Measurements from ENCODE around the gene SLC35A3.

DNA sequence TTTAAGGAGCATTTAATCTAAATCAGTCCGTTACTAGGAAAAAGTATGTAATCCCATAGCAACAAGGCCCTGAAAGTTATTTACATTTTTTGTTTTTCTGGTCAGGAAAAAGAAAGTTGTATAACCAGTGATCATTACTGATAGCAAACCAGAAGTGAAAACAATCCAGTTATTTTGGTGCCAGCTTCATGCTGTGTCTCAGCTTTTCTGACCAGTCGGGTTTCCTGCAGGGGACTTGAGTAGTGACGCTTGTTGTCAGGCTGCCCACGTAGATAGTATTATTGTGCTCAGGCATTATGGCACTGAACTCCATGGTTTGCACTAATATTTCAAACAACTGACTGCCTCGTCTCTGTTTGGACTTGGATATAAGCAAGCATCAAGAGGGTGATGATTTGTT, 107.7 kb downstream of the SLC35A3 start:
- TF ChIP-seq RAD21 (CRISPR knock-in tag; conservative IDR thresholded peaks at IDR 0.05 in 1 of 2, IDR thresholded peaks at IDR 0.05 in 1 of 2): no peak
- no peak for TF ChIP-seq YY1 (IDR thresholded peaks at IDR 0.05; ENCODE audit: borderline replicate concordance in 1 of 3, control insufficient read depth in 1 of 3, extremely low read depth in 1 of 3, insufficient read depth in 3 of 3, insufficient read length in 1 of 3, insufficient replicate concordance in 2 of 3, low read depth in 1 of 3, low read length in 2 of 3)
- TF ChIP-seq PHB2 (IDR thresholded peaks at IDR 0.05; ENCODE audit: low read depth): no peak
- TF ChIP-seq, protein P1, sequence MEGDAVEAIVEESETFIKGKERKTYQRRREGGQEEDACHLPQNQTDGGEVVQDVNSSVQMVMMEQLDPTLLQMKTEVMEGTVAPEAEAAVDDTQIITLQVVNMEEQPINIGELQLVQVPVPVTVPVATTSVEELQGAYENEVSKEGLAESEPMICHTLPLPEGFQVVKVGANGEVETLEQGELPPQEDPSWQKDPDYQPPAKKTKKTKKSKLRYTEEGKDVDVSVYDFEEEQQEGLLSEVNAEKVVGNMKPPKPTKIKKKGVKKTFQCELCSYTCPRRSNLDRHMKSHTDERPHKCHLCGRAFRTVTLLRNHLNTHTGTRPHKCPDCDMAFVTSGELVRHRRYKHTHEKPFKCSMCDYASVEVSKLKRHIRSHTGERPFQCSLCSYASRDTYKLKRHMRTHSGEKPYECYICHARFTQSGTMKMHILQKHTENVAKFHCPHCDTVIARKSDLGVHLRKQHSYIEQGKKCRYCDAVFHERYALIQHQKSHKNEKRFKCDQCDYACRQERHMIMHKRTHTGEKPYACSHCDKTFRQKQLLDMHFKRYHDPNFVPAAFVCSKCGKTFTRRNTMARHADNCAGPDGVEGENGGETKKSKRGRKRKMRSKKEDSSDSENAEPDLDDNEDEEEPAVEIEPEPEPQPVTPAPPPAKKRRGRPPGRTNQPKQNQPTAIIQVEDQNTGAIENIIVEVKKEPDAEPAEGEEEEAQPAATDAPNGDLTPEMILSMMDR (IDR thresholded peaks at IDR 0.05 in 2 of 3, conservative IDR thresholded peaks at IDR 0.05 in 1 of 3; ENCODE audit: insufficient read depth in 2 of 3, low read depth in 1 of 3, low read length in 3 of 3): no peak
